GM12878 (cell line): Measurements from ENCODE around the gene ZBTB9.

Experiments
- CREM ChIP-seq: IDR thresholded peaks from 2 replicates; pipeline ENCODE4 v1.6.1; 2014; ENCODE audit warnings: antibody characterized with exemption, low read depth
- CTCF ChIP-seq, 3 experiments: IDR thresholded peaks in 2 of 3; conservative IDR thresholded peaks in 1 of 3; 2 replicates each; pipeline ENCODE4 v1.5.1; 2011; ENCODE audit warnings: low read depth in 3 of 3, low read length in 3 of 3, mild to moderate bottlenecking in 3 of 3, control low read depth in 2 of 3, moderate library complexity in 2 of 3, inconsistent platforms in 1 of 3, mixed read lengths in 1 of 3; ENCODE audit not compliant: control insufficient read depth in 2 of 3, insufficient read depth in 1 of 3; ENCODE audit errors: extremely low read depth in 1 of 3
- JUNB ChIP-seq: IDR thresholded peaks from 2 replicates; pipeline ENCODE4 v1.6.1; 2016; ENCODE audit warnings: antibody characterized with exemption, mild to moderate bottlenecking
- POLR2A ChIP-seq: IDR thresholded peaks from 2 replicates; pipeline ENCODE4 v1.6.1; 2011; ENCODE audit warnings: low read depth, mild to moderate bottlenecking, low read length
- RELB ChIP-seq: fragments of 450-650 bp; IDR thresholded peaks from 2 replicates; pipeline ENCODE4 v1.6.1; 2017; ENCODE audit warnings: low read depth, mild to moderate bottlenecking, moderate library complexity
- TAF1 ChIP-seq: IDR thresholded peaks from 2 replicates; pipeline ENCODE4 v1.6.1; 2011; ENCODE audit warnings: mild to moderate bottlenecking, low read depth, low read length, borderline replicate concordance
- TBL1XR1 ChIP-seq: IDR thresholded peaks from 2 replicates; pipeline ENCODE4 v1.6.1; 2012; ENCODE audit warnings: low read depth, low read length, improper control_type of control experiment
- TCF12 ChIP-seq: IDR thresholded peaks from 2 replicates; pipeline ENCODE4 v1.6.1; 2011; ENCODE audit warnings: low read depth, mild to moderate bottlenecking, low read length
- YY1 ChIP-seq: IDR thresholded peaks from 2 replicates; pipeline ENCODE4 v1.6.1; 2011; ENCODE audit warnings: low read depth, mild to moderate bottlenecking, low read length
- ZNF274 ChIP-seq: IDR thresholded peaks from one replicate; pipeline ENCODE4 v1.8.0; 2011; ENCODE audit not compliant: insufficient read length, insufficient read depth
- ZSCAN29 ChIP-seq: fragments of 450-650 bp; IDR thresholded peaks from 2 replicates; pipeline ENCODE4 v1.6.1; 2017; ENCODE audit warnings: mild to moderate bottlenecking, moderate library complexity

DNA sequence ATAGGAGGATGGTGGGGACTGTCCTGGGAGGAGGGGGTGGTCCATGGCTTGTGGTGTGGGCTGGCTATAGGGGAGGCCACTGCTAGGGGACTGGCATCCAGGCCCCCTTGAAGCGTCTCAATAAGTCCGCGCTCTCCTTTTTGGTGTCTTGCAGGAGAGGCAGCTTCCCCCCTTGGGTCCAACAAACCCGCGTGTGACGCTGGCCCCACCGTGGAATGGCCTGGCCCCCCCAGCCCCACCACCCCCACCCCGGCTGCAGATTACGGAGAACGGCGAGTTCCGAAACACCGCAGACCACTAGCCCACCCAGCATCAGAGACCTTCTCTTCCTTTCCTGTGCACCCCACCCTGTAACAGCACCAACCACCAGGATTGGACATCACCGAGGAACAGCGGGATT, 2.8 kb upstream of the ZBTB9 start:
- TF ChIP-seq YY1 (no peak), ZSCAN29 (no peak), CTCF (IDR thresholded peaks at IDR 0.05 in 2 of 3, conservative IDR thresholded peaks at IDR 0.05 in 1 of 3; ENCODE audit: control insufficient read depth in 2 of 3, extremely low read depth in 1 of 3, insufficient read depth in 1 of 3, low read depth in 3 of 3, low read length in 3 of 3) (no peak), JUNB (no peak), TBL1XR1 (no peak), CREM (no peak), TCF12 (no peak), ZNF274 (no peak), POLR2A (no peak), TAF1 (no peak), RELB (no peak)
